Activated CD8-positive, alpha-beta memory T cell treated with anti-CD3 and anti-CD28 coated beads for 1 hour (primary cell): ENCODE measurements around the gene CORO2B.

Experiments used
- DNase-seq, 2 donors: peaks; one replicate each; pipeline ENCODE4 v3.0.0-alpha.2; 2020; ENCODE audit warnings: low read depth in 1 of 2; ENCODE audit errors: extremely low read depth in 1 of 2

The CORO2B gene

GRCh38 chr15:68626283-68626682, 47.5 kb downstream of the CORO2B start:
- DNase-seq = no peak

GRCh38 chr15:68626739-68627138, 47.9 kb downstream of the CORO2B start:
- no peak for DNase-seq

GRCh38 chr15:68627476-68627875, 48.7 kb downstream of the CORO2B start:
- no peak for DNase-seq

GRCh38 chr15:68627995-68628394, 49.2 kb downstream of the CORO2B start:
- no peak for DNase-seq

GRCh38 chr15:68629519-68630210, 50.9 kb downstream of the CORO2B start:
- DNase-seq = no peak

GRCh38 chr15:68630211-68630555, 51.4 kb downstream of the CORO2B start:
- no peak for DNase-seq

- DNase-seq = no peak
Observed at GRCh38 chr15:68630836-68631235, 52.0 kb downstream of the CORO2B start.

GRCh38 chr15:68631601-68632051, 52.8 kb downstream of the CORO2B start:
- DNase-seq = no peak

- DNase-seq = no peak
Observed at GRCh38 chr15:68632101-68632500, 53.3 kb downstream of the CORO2B start.

GRCh38 chr15:68633231-68634121, 54.7 kb downstream of the CORO2B start:
- DNase-seq = no peak

- no peak for DNase-seq
Observed at GRCh38 chr15:68634122-68634482, 55.3 kb downstream of the CORO2B start.

GRCh38 chr15:68634531-68634930, 55.7 kb downstream of the CORO2B start:
- DNase-seq = no peak

GRCh38 chr15:68635141-68635540, 56.3 kb downstream of the CORO2B start:
- DNase-seq = no peak

GRCh38 chr15:68636256-68636655, 57.5 kb downstream of the CORO2B start:
- DNase-seq = no peak

- DNase-seq = no peak
Observed at GRCh38 chr15:68637767-68638404, 59.1 kb downstream of the CORO2B start.

- no peak for DNase-seq
Observed at GRCh38 chr15:68638953-68639515, 60.2 kb downstream of the CORO2B start.

- DNase-seq = no peak
Observed at GRCh38 chr15:68639926-68640600, 61.3 kb downstream of the CORO2B start.

- no peak for DNase-seq
Observed at GRCh38 chr15:68640791-68641331, 62.1 kb downstream of the CORO2B start.

- DNase-seq = no peak
Observed at GRCh38 chr15:68641376-68641775, 62.6 kb downstream of the CORO2B start.

GRCh38 chr15:68642491-68642845, 63.7 kb downstream of the CORO2B start:
- no peak for DNase-seq
